Astrocyte of the hippocampus (primary cell): ENCODE results near the gene KAZN.

Experiments
- DNase-seq: peaks from one replicate; pipeline ENCODE4 v3.0.0; 2011; ENCODE audit warnings: low read depth, low spot score

The KAZN gene

GRCh38 chr1:15155888-15156741 is 557.6 kb downstream of the KAZN start:
- DNase-seq = no peak

GRCh38 chr1:15156807-15157380 is 558.4 kb downstream of the KAZN start:
- no peak for DNase-seq

- no peak for DNase-seq
These were observed 559.3 kb downstream of the KAZN start for GRCh38 chr1:15157524-15158399.

GRCh38 chr1:15158506-15159165 is 560.2 kb downstream of the KAZN start:
- no peak for DNase-seq

- no peak for DNase-seq
These were observed 560.7 kb downstream of the KAZN start for GRCh38 chr1:15159166-15159555.

GRCh38 chr1:15160626-15161025 is 562.1 kb downstream of the KAZN start:
- DNase-seq = no peak

- no peak for DNase-seq
These were observed 568.9 kb downstream of the KAZN start for GRCh38 chr1:15167386-15167785.
